ENCODE data around the gene SLC27A4. TPM values are rescaled to one million over a fixed set of nuclear protein-coding genes. Genes with fewer than 3 reads are reported as not detected.

Gene SLC27A4
- total RNA-seq, 4 donors from 2014 or later = 36.6 to 110 (median 72.2) TPM

DNA sequence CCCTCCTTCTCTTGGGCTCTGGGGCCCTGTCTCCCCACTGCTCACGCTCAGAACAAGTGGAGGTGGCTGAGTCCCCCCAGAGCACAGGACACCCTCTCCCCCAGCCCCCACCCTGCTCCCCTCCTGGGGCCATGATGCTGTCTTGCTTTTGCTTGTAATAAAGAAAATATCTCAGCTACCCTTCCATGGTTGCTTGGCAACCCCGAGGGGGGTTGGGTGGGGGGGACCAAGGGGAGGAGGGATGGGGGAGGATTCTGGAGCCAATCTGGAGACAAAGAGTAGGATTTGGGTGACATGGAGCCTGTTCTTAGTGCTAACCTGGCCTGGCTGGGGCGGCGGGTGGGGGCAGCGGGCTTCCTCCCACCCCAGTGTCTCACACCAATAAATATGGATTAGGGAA is 64.2 kb downstream of the SLC27A4 start:
- TF ChIP-seq, protein P1, sequence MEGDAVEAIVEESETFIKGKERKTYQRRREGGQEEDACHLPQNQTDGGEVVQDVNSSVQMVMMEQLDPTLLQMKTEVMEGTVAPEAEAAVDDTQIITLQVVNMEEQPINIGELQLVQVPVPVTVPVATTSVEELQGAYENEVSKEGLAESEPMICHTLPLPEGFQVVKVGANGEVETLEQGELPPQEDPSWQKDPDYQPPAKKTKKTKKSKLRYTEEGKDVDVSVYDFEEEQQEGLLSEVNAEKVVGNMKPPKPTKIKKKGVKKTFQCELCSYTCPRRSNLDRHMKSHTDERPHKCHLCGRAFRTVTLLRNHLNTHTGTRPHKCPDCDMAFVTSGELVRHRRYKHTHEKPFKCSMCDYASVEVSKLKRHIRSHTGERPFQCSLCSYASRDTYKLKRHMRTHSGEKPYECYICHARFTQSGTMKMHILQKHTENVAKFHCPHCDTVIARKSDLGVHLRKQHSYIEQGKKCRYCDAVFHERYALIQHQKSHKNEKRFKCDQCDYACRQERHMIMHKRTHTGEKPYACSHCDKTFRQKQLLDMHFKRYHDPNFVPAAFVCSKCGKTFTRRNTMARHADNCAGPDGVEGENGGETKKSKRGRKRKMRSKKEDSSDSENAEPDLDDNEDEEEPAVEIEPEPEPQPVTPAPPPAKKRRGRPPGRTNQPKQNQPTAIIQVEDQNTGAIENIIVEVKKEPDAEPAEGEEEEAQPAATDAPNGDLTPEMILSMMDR (IDR thresholded peaks at IDR 0.05) = no peak
- no peak for TF ChIP-seq POLR2A (IDR thresholded peaks at IDR 0.05)

DNA sequence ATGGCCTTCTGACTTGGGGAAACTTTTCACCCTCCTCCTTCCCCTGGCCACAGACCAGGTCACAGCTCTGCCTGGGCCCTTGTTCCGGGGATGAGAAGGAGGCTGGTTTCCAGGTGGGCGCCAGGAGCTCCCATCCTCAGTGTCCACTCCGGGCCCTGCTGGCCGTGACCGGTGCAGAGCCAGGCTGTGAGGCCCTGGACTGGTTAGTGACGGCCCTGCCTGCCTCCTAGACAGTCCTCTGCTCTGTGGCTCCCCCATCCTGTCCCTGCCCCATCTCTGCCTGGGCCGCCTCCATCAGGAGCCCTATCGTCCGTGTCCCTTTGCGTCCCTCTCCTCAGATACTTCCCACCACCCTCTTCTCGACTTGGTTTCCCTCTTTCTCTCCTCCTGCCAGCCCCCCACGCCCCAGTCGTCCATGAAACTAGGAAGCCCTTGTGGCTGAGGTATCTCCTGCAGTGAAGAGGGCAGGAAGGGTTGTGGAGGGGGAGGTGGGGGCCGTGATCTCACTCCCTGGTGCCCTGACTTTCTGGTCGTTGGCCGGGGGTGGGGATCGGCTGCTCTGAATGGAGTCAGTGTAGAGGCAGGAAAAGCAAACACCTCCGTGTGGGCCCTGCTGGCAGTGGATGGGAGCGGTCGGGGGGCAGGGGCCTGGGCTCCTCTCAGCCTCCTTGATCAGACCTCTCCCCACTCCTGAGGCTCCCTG is 64.9 kb downstream of the SLC27A4 start:
- no peaks in the 10 kb centered on the region for H3K9me3 ChIP-seq
- H3K36me3 ChIP-seq = no peaks in the 10 kb centered on the region
- WGBS, 2 donors = 60 to 63% methylated on average over 2 to 18 of the region's 20 CpGs
- intact Hi-C loops (cut with DNase I) = no loop called here
- TF ChIP-seq POLR2A (IDR thresholded peaks at IDR 0.05) = no peak
- TF ChIP-seq, protein P1 (IDR thresholded peaks at IDR 0.05) = no peak
- no peaks in the 10 kb centered on the region for H3K4me1 ChIP-seq
- H3K27ac ChIP-seq = no peak overlapping the region
- H3K27me3 ChIP-seq = peaks cover 0 to 68% (median 0%) of the 10 kb centered on the region in 4 donors
- DNase-seq = no peak
- no peak overlapping the region for H3K4me3 ChIP-seq

More for the DNA sequence above, 64.2 kb downstream of the SLC27A4 start:
- no peak for DNase-seq
- peaks cover 0 to 74% (median 0%) of the 10 kb centered on the region in 4 donors for H3K27me3 ChIP-seq
- intact Hi-C loops (cut with DNase I) = no loop called here
- no peaks in the 10 kb centered on the region for H3K4me1 ChIP-seq
- H3K27ac ChIP-seq = no peak overlapping the region
- H3K4me3 ChIP-seq = no peak overlapping the region
- no peaks in the 10 kb centered on the region for H3K36me3 ChIP-seq
- H3K9me3 ChIP-seq = no peaks in the 10 kb centered on the region
- WGBS, 2 donors = 87 to 100% methylated on average over 3 to 4 of the region's 5 CpGs

DNA sequence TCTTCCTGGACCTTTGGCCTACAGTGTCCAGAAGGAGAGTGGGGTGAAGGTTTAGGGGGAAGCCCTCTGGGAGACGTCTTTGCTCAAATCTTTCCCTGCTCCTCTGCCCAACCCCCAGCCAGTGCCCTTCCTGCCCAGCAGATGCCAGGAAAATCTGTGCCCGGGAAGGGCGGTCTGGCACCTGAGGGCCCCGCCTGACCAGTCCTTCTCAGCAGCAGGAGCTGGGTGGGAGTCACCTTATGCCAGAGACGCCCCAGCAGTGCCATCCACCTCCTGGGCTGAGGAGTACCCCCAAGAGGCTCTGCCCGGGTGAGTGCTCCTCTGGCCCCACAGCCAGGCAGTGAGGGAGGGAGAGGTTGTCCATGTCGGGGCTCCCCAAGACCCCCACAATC is 65.4 kb downstream of the SLC27A4 start:
- Histone ChIP-seq H3K36me3 (no peaks in the 10 kb centered on the region), H3K27me3 (peaks cover 0 to 62% (median 0%) of the 10 kb centered on the region in 4 donors), H3K4me1 (no peaks in the 10 kb centered on the region), H3K9me3 (no peaks in the 10 kb centered on the region), H3K27ac (no peak overlapping the region), H3K4me3 (no peak overlapping the region)
- no peak for TF ChIP-seq POLR2A (IDR thresholded peaks at IDR 0.05)
- DNase-seq = no peak
- intact Hi-C loops (cut with DNase I) = no loop called here
- WGBS, 2 donors = 58 to 71% methylated on average over 4 of the region's 7 CpGs

DNA sequence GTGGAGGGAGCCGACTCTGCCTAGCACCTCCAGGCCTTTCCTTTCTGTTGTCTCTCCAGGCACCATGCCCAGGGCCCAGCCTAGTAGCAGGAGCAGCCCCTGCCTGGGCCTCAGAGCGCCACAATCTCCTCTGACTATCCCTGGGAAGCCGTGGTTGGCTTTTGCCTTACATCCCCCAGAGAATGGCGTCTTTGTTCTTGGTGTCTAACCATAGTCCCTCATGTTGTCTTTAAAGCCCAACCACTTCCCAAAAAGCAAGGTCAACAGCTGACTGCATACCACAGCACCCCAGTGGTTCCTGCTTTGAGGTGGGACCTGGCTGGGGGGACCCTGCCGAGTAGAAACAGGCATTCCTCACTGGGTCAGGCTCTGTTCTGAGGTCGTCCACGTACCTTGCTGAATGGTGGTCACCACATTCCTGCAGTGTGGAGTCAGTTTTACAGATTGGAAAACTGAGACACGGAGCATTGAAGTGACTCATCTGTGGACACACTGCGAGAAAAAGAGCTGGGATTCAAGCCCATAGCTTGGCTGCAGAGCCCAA is 66.6 kb downstream of the SLC27A4 start:
- TF ChIP-seq, protein P1 (IDR thresholded peaks at IDR 0.05) = no peak
- 61 to 71% methylated on average over 9 of the region's 9 CpGs for WGBS, 2 donors
- H3K4me3 ChIP-seq = no peak overlapping the region
- no peak for DNase-seq
- H3K9me3 ChIP-seq = no peaks in the 10 kb centered on the region
- intact Hi-C loops (cut with DNase I) = no loop called here
- H3K4me1 ChIP-seq = no peaks in the 10 kb centered on the region
- H3K27me3 ChIP-seq = peaks cover 0 to 60% (median 0%) of the 10 kb centered on the region in 4 donors
- no peaks in the 10 kb centered on the region for H3K36me3 ChIP-seq
- no peak overlapping the region for H3K27ac ChIP-seq

DNA sequence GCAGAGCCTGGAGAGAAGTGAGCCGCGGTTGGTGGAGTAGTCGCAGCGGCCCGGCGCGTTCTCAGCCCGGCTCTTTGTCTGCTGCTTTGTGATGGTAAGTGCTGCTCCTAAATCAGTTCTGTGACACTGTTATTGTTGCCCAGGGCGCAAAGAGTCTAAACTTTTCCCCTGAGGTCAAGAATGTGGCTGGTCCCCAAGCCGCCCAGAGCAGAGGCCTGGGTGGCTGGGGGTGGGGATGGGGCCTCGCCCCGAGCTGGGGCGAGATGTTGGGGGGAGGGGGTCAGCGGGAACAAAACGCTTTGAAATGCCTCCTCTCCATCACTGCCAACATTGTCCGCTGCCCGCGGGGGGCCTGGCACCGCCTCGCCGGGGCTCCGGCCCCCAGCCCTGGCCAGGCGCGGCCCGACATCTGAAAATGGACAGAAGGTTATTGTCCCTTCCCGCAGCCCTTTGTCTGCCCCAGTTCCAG is 68.7 kb downstream of the SLC27A4 start:
- Histone ChIP-seq H3K36me3 (no peaks in the 10 kb centered on the region), H3K4me1 (peaks cover 0 to 3% (median 0%) of the 10 kb centered on the region in 3 donors), H3K4me3 (no peak overlapping the region), H3K27ac (no peak overlapping the region), H3K27me3 (peaks cover 0 to 68% (median 0%) of the 10 kb centered on the region in 4 donors), H3K9me3 (no peaks in the 10 kb centered on the region)
- TF ChIP-seq, protein P1 (IDR thresholded peaks at IDR 0.05) = no peak
- no peak for TF ChIP-seq POLR2A (IDR thresholded peaks at IDR 0.05)
- WGBS, 2 donors = 26 to 56% methylated on average over 7 of the region's 26 CpGs
- no peak for DNase-seq
- intact Hi-C loops (cut with DNase I) = no loop called here
